HG02763 (cell line): Measurements from ENCODE around the gene CNTRL.
"Not testable (repeated sequence)": the region's sequence is repeated elsewhere in the genome, so short reads cannot be mapped to it uniquely, and the experiment has no call there.

Experiments used
- ATAC-seq: cut with Tn5 transposase; IDR thresholded peaks from one replicate; pipeline ENCODE4 v1.9.1; 2021; ENCODE audit warnings: mild to moderate bottlenecking, moderate library complexity; ENCODE audit not compliant: unreplicated experiment

Gene CNTRL

DNA sequence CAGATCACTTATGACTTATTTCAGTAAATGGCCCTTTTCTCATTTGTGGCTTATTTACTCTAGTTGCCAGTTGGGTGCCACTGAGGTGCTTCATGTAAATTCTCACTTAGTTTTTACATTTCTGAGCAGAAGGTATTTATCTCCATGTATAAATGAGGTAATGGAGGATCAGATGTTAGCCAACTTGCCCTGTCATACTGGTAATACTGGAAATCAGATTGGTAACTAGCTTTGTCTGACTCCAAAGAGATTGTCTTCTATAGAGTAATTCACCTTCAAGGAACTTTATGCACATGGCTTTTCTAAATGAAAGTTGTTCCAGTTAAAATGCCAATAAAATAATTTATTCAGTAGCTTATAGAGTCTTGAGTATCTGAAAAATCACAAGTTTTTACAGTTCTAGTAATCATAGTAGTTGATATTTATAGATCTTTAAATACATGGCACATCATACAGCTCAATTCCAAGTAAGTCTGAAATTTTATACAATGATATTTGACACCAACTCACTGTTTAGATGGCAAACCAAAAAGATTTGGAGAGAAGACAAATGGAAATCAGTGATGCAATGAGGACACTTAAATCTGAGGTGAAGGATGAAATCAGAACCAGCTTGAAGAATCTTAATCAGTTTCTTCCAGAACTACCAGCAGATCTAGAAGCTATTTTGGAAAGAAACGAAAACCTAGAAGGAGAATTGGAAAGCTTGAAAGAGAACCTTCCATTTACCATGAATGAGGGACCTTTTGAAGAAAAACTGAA lies 98.2 kb downstream of the CNTRL start:
- ATAC-seq: no peak

DNA sequence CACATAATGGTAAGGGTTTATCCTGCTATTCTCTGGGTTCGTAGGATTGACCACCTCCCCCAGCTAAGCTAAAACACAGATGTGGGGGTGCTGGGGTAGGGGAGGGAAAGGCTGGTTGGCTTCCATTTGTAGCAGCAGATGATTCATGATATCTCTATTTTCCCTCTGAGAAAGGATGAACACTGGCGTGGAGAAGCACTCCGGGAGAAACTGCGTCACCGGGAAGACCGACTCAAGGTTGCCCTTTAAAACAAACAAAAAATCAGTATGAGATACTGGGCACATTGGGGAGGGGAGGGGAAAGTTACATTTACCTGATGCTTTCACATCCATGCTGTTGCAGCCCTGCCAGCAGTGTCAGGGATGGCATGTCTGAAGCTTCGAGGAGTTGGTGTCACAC lies 98.7 kb downstream of the CNTRL start:
- no peak for ATAC-seq

DNA sequence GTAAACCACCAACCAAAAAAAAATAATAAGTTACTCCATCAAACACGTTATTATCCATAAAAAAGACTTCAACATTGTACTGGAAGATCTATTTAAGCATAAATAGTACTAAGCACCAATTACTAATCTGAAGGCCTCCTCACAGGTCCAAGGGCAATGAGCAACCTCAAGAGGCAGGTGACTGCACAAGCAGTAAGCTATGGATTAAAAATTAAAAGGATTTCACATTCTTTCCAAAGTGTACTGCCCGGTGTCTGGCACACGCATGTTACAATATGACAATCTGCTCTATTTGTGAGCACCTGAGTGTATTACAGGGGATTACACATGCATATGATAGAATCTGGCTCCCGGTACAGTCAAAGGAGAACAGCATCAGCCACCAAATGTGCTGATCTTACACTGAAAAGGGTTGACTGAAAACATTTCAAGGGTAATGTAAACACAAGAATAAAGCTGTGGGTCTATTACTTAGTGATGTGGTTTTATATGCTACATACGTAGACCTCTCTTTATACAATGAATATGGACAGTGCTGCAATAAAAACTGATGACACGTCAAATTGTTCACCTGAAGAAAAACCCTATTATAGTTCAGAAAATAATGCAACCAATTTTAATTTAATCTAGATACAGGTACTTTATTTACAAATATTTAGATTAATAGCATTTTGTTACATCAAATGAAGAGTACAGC lies 104.1 kb downstream of the CNTRL start:
- ATAC-seq: no peak

DNA sequence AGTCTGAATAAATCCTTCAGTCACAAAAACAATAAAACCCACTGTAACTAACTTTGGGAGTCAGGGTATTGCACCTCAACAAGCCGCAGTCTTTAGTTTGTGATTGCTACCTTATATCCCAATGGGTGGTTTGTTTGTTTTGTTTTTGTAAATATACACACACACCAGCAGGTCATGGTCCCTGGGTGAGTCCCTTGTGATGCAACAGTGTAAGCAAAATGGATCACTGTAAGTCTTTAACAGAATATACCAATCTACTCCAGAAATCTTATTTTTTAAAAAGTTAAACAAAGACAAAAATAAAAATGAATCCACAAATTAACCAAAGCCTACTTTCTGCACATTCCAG lies 104.6 kb downstream of the CNTRL start:
- not testable (repeated sequence) for ATAC-seq

DNA sequence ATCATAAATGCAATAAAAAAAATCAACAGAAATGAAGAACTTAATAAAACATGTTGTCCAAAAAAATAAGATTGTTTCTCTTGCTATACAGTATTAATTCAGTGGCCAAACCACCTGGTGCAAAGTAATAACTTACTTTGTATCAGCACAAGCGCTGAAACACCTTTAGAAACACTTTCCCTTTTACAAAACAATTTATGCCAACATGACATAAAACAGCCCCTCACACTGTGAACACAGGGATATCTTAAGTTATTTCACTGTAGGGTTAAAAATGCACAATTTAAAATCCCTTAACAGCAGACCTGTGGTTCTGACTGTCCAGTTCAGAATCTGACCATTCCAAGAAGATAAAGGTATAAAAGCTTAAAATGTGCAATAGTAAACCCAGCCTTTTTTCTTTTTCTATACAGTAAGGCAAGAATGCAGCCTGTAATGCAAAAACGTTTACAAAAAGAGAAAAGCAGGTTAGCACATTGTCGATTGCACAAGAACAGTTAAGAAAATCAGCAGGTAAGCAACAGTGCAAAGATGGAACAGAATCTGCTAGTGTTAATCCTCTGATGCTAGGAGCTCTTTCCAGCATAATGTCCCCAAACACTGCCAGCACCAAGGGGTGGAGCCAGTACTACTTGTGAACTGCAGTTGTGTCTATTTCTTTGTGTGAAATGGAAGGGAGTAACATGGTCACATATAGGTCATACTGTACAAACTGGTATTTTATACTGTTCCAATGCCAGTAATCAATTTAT lies 105.4 kb downstream of the CNTRL start:
- ATAC-seq: no peak

DNA sequence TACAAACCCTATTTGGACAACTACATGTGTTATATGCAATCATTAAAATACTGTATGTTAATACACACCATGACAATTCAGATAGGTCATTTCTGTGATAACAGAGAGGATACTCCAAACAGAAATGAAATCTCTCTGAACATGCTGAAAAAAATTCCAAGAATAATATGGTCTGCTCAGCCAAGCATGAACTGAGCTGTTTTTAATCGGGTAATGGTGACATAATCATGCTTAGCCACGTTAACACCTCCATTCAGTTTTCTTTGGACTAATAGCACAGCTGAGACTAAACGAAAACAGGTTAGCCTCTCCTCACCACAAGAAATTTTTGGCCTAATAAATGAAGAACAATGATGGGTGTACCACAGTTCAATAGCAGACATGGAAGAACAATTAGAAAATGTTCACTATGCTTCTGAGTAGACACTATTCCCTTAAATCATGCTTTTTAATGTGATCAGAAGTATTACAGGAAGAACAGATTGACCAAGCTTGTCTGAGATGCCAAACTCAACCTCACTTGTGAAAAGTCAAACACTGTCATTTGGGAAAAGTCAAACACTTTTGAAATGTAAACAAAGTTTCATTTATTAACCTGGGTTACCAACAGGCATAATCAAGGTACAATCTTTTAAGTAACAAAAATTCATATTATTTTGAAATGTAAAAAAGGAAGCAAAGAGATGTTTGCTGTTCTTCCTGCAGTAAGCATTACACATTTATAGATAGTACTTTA lies 107.5 kb downstream of the CNTRL start:
- no peak for ATAC-seq

DNA sequence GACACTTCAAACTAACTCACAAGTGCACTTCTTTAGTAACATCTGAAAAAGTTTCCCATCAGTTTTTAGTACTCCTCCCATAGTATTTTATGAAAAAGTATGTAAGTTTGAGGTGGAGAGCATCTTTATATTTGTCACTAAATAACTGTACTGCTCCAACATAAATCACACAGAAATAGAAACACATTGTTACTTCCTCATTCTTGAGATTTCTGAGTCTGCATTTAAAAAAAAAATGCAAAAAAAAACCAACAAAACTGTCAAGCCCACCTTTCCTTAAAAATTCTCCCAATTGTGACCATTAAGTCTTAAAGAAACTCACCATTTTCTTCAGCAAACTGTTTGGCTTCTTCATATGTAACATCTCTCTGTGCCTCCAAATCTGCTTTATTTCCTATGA lies 108.2 kb downstream of the CNTRL start:
- ATAC-seq: no peak

DNA sequence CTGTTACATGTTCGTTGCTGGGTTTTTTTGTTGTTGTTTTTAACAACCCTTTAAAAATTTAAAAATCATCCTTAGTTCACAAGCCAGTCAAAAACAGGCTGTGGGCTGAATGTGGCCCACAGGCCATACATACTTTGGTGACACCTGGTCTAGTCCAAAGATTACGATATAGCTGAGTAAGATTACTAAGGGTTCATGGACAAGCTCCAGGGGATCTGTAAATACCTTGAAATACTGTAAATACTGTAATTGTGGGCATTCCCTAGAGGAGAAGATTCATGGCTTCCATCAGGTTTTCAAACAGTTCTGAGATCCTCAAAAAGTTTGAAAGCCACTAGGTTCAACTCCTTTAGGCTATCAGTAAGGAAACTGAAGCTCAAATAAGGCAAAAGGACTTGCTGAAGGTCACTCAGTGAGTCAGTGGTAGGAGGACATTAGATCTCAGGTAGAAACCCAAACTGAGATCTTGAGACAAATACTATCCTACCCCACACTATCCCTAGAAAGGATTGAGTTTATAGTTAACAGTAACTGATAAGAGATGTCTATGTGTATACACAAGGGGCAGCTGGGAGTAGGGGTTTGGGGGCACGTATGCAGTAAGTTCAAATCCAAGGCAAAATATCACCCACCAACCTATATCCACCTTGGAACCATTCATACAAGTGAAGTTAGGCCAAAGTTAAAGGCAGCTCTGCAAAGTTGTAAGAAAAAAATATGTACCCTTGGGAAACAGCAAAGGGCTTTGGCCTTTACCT lies 109.1 kb downstream of the CNTRL start:
- no peak for ATAC-seq

DNA sequence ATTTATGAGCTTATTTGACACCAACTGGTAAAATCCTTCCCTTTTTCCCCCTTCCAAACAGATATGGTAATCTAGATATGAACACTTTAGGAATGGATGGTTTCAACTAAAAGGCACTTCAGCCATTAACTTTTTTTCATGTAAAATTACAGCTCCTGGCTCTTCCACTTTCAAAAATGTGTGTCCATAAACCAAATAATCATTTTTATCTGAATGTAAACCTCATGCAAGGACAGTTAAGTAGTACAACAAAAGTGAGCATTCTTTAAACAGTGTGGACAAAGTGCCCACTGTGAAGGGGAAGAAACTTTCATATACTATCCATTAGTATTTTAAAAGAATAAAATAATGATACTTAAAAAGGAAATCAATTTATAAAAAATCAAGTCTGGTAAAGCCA lies 109.7 kb downstream of the CNTRL start:
- no peak for ATAC-seq

DNA sequence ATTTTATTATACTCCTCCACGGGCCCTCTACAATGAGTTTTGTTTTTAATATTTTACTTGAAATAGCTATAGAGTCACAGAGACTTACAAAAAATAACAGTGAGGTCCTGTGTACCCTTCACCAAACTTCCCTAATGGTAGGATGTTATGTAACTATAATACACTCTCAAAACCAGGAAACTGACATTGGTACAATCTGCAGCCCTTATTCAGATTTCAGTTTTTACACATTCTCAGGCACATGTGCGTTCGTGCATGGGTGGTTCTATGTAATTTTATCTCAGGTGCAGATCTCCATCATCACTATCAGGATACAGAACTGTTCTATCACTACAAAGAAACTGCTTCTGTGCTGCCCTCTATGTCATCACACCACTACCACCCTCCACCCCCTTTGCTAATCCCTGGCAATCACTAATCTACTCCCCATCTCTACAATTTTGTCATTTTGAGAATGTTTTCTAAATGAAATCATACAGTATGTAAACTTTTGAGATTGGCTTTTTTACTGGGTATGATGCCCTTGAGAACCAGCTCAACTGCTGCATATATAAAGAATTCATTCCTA lies 110.5 kb downstream of the CNTRL start:
- no peak for ATAC-seq

DNA sequence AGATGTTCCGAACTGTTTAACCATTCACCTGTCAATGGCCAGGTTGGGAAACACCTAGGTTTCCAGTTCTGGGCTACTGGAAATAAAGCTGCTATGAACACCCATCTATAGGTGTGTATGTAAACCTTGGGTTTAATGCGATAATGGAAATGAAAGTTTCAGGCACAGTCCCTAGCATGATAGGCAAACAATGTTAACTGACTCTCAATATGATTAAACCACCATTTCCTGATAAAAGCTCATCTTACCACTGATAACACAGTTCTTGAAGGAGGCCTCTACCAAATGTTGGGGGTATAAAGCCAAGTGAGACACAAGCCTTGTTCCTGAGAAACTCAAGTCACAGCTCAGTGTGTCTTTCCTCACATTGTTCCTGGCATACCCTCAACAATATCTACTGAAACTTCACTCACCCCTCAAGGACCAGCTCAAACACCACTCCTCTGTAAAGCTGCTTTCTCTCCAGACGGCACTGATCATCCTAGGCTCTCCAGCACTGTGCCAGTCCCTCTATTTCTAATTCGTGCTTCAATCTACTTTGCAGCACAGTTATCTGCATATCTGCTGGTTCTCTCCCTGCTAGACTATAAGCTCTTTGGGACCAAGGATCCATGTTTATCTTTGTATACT lies 111.1 kb downstream of the CNTRL start:
- no peak for ATAC-seq

DNA sequence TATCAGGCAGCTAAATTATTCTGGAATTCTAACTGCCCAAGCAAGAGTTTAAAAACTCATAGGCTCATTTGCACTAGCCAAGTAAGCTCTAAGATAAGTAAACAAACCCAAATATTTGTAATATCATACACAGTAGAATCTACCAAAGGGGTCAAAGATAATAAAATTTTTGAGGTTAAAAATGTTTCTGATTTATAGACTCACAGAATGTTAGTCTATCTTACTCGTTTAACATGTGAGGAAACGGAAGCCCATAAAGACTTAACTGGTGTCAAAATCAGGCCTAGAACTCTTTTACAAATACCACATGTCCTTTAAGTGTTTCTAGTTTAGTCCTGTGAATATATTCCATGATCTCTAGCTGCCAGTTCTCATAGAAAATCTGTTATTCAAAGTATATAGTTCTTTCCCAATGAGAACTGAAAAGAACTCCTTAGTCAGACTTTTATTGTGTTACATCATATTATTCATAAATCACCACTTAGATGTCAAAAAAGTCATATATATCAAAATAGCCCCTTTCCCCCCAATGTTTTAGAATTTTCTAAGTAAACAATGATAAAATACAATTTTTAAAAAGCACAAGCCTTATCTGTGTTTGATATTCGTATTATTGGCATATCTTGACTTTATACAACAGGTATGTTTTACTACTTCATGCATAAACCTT lies 113.0 kb downstream of the CNTRL start:
- no peak for ATAC-seq

DNA sequence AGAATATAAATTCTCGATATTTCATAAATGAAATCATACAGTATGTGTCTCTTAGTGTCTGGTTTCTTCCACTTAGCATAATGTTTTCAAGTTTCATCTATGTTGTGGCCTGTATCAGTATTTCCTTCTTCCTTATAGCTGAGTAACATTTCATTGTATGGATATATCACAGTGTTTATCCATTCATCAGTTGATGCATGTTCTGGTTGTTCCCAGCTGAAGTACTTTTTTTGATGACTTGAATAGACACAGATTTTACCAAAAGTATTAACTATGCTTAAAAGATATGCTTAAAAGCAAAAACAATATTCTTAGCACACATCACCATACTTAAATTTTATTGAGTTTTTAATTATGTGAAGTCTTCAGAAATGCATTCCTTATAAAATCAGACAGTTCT lies 114.3 kb downstream of the CNTRL start:
- no peak for ATAC-seq

DNA sequence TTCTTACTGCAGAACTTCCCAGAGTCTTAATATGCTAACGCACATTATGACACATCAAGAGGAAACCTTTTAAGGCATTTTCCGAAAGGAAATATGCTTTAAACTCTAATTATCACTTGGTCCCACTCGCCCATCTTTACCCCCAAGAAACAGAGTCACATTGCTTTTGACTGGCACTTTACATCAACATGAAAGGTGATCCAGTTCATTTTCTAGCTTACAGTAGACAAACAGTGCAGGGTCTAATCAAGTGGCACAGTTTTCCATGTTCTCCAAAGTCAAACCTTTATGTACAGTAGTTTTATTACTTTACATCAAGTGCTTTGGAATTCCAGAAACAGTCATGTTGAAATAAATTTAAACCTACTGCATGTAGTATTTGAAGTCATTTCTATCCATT lies 114.9 kb downstream of the CNTRL start:
- ATAC-seq: no peak

DNA sequence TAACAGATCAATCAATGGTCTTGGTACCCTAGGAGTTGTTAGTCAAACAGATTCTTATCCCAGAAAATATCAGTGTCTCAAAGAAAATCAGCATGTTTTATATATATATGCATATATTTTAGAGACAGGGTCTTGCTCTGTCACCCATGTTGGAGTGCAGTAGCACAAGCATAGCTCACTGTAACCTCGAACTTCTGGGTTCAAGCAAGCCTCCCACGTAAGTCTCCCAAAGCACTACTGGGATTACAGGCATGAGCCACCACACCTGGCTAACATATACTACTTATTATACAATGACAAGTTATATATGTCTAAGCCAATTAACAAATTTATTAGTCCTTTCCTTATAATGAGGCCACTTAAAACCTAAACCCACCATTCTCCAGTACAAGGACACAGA lies 116.5 kb downstream of the CNTRL start:
- ATAC-seq: no peak

DNA sequence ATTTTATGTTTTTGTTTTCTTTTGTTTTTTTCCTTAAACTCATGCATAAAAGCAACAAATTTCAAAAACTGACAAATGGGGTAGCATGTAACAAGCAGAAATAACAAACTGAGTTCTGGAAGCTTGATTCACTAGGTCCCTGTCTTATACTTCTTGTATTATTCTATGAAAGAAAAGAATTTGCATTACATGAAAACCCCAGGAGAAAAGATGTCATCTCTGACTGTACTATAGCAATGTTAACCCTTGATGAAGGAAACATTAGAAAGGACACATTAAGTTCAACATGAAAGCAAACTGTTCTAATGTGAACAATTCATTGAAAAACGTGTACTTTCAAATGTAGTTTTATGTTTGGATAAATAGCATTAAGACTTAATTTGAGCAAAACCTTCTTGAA lies 117.8 kb downstream of the CNTRL start:
- no peak for ATAC-seq

DNA sequence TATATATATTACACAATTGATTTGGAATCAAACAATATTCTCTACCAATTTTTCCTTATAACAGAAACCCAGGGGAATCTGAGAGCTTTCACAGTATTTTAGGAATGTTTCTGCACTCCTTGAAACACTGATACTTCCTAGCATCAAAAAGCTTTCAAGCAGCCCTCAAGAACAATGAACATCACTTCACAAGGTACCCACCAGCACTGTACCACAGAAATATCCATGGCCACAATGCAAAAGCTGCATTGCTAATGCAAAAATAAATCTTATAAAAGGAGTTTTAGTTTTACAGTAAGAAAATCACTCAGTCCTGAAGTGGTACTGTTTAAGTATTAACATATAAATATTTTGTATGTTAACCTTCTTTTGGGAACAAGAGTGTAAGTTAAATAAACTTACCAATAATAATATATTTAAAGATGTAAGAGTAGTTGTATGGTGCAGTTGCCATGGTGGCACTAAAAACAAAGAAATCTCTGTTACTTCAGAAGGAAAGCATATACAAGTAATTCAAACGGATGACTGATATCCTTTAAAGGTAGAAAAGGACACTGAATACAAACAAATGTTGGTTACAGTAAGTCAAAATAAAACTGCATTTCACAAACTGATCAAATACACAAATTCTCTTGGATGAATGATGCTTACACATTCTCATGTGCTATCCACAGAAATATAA lies 118.3 kb downstream of the CNTRL start:
- ATAC-seq: no peak

DNA sequence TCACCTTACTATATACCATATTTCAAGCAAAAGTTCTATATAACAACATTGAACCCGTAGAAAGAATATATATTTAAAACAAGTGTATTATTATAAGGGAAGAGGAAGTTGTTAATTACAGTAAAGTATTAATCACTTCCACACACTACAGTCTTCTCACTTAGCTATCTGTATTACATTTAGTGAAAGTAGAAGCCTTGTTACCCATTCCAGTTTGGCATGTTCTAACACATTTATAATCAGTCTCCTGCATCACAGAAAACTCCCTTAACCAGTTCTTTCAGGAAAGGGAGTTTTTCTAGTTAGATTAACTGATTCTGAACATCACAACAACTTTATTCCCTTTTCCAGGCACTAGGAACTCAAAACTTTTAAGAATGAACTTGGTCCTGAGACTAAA lies 120.0 kb downstream of the CNTRL start:
- no peak for ATAC-seq

DNA sequence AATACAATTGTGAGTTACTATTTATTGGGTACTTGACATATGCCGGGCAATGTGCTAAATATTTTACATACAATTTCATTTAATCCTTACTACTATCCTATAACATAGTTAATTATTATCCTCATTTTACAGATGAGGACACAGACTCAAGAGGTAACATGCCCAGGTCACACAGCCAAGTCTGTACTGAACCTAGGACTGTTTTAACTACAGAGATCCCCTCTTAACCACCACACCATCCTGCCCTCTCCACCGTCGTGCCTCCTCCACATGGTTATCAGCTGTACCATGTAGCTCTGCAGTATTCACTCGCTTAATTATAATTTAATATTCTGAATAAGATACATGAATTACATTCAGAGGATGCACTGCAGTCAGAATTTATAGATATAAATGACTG lies 121.6 kb downstream of the CNTRL start:
- no peak for ATAC-seq
